ENCODE data around the gene VSIG2. TPM values are rescaled to one million over a fixed set of nuclear protein-coding genes. Genes with fewer than 3 reads are reported as not detected.

VSIG2 gene
- total RNA-seq, 2 donors from 2014 or later: 1.1 to 6.3 TPM

DNA sequence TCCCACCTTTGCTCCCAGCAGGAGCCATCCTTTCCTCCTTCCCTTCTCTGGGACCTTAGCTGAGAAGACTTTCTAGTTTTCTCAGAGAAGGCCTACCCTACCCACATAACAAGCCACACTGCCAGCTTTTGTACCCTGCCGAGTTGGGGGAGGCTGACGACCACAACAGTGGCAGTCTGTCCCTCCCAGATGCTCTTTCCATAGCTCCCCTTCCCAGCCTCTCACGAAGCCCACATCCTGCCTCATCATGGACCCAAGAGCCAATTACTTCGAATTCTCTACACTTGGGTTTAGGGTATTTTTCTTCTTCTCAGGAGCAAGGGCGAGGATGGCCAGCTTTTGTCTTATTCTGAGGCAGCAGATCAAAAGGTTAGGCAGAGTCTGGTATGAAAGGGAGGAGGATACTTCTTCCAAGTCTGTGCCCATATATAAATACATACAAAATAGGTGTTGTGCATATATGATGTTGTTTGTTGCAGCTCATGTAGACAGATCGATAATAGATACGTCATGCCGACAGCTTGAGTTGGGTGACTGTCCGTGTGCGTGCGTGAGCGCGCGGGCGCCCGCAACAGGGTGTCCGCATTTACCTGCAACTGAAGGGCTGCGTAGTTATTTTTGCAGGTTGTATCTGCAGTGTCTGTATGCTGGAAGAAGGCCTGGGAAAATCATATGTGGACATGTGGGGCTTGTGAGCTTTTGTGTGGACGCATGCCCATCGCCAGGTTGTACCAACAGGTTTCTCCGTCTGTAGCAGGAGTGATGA is 13.2 kb downstream of the VSIG2 start:
- TF ChIP-seq CTCF (IDR thresholded peaks at IDR 0.05): no peak
- peak overlapping the region in 1 of 2 donors; percentile 66 for H3K4me3 ChIP-seq
- peaks cover 0 to 20% of the 10 kb centered on the region in 2 donors for H3K4me1 ChIP-seq
- peaks cover 0 to 11% of the 10 kb centered on the region in 2 donors for H3K27me3 ChIP-seq
- H3K9me3 ChIP-seq: no peaks in the 10 kb centered on the region
- no peak for DNase-seq (ENCODE audit: low spot score)
- no peaks in the 10 kb centered on the region for H3K36me3 ChIP-seq
- H3K27ac ChIP-seq: no peak overlapping the region

DNA sequence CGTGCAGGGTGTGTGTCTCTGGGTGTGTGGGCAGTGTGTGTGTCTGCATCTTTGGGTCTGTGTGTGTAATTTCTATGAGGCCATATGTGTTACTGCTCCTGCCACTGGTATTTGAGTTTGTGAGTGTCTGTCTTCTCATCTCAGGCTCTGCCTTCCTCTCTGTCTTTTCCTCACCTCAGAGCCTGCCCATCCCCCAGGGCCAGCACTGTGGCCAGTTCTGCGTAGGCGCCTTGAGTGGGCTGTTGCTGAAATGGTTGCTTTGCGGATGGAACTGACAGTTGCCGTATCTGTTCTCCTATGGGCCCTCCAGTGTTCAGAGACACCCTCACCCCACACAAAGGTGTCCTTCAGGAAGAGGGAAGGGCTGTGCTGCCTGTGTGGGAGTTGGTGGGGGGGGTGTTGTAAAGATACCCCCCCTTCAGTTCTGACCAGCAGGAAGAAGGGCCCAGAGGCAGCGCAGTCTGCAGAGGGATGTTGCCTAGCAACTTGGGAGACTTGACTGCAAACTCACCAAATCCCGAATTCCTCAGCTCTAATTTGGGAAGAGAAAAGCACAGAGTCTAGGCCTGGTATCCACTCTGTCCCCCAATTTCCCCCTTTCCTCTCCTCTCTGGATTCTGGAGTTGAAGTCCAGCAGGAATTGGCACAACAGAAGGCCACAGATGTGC is 14.3 kb downstream of the VSIG2 start:
- Histone ChIP-seq H3K27me3 (peaks cover 0 to 11% of the 10 kb centered on the region in 2 donors), H3K4me3 (no peak overlapping the region), H3K4me1 (peaks cover 0 to 20% of the 10 kb centered on the region in 2 donors), H3K9me3 (no peaks in the 10 kb centered on the region), H3K36me3 (no peaks in the 10 kb centered on the region), H3K27ac (no peak overlapping the region)
- DNase-seq (ENCODE audit: low spot score): no peak
- TF ChIP-seq CTCF (IDR thresholded peaks at IDR 0.05): no peak

- no peak overlapping the region for H3K4me3 ChIP-seq
- H3K27ac ChIP-seq: no peak overlapping the region
- no peak for DNase-seq (ENCODE audit: low spot score)
- no peak for TF ChIP-seq CTCF (IDR thresholded peaks at IDR 0.05)
- peaks cover 0 to 5% of the 10 kb centered on the region in 2 donors for H3K27me3 ChIP-seq
- H3K4me1 ChIP-seq: peaks cover 0 to 20% of the 10 kb centered on the region in 2 donors
- H3K9me3 ChIP-seq: no peaks in the 10 kb centered on the region
- no peaks in the 10 kb centered on the region for H3K36me3 ChIP-seq
These were observed 15.3 kb downstream of the VSIG2 start for GRCh38 chr11:124736736-124737135.

DNA sequence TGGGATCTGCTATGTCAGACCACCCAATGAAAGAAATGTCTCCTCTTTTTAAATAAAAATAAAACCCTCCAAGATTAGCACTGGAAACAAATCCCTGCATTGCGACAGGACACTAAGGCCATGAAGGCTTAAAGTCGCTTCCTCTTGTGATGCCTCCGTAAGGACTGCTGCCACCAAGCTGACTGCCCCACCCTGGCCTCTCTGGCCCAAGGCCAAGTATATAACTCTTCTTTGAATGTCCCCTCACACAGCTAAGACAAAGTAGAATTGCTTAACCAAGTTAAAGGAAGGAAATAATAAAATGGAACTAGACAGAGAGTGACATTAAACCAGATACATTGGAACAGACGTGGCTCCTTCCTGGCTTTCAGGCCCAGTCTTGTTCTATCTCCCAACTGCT is 19.8 kb downstream of the VSIG2 start:
- no peak for DNase-seq (ENCODE audit: low spot score)
- no peak for TF ChIP-seq CTCF (IDR thresholded peaks at IDR 0.05)
- H3K9me3 ChIP-seq: no peaks in the 10 kb centered on the region
- H3K27me3 ChIP-seq: no peaks in the 10 kb centered on the region
- no peak overlapping the region for H3K27ac ChIP-seq
- H3K36me3 ChIP-seq: no peaks in the 10 kb centered on the region
- no peaks in the 10 kb centered on the region for H3K4me1 ChIP-seq
- no peak overlapping the region for H3K4me3 ChIP-seq

- Histone ChIP-seq H3K36me3 (no peaks in the 10 kb centered on the region), H3K4me1 (peaks cover 0 to 17% of the 10 kb centered on the region in 2 donors), H3K27ac (no peak overlapping the region), H3K27me3 (no peaks in the 10 kb centered on the region), H3K9me3 (no peaks in the 10 kb centered on the region), H3K4me3 (no peak overlapping the region)
- no peak for TF ChIP-seq CTCF (IDR thresholded peaks at IDR 0.05)
- no peak for DNase-seq (ENCODE audit: low spot score)
These were observed 22.5 kb downstream of the VSIG2 start for GRCh38 chr11:124729571-124729970.

Measured in right atrium auricular region (tissue), 2 donors.